Gastrocnemius medialis (tissue), 4 donors: ENCODE measurements around the gene IFNB1.

Source experiments
- POLR2A ChIP-seq, 2 donors: fragments of 450-650 bp; IDR thresholded peaks; one replicate each; pipeline ENCODE4 v1.6.1; 2017; ENCODE audit warnings: antibody characterized with exemption in 2 of 2, mild to moderate bottlenecking in 2 of 2, moderate library complexity in 2 of 2
- TF ChIP-seq, protein P1 (sequence below), 5 experiments: fragments of 450-650 bp in 3 of 5; fragments of 200-600 bp in 2 of 5; sonication (generic) in 2 of 5; IDR thresholded peaks in 4 of 5; conservative IDR thresholded peaks in 1 of 5; 1 replicate in 4 of 5; 2 replicates in 1 of 5; pipeline ENCODE4 v1.5.1; 2016 to 2019; ENCODE audit warnings: antibody characterized with exemption in 5 of 5, mild to moderate bottlenecking in 3 of 5, moderate library complexity in 3 of 5

- TF ChIP-seq, protein P1, sequence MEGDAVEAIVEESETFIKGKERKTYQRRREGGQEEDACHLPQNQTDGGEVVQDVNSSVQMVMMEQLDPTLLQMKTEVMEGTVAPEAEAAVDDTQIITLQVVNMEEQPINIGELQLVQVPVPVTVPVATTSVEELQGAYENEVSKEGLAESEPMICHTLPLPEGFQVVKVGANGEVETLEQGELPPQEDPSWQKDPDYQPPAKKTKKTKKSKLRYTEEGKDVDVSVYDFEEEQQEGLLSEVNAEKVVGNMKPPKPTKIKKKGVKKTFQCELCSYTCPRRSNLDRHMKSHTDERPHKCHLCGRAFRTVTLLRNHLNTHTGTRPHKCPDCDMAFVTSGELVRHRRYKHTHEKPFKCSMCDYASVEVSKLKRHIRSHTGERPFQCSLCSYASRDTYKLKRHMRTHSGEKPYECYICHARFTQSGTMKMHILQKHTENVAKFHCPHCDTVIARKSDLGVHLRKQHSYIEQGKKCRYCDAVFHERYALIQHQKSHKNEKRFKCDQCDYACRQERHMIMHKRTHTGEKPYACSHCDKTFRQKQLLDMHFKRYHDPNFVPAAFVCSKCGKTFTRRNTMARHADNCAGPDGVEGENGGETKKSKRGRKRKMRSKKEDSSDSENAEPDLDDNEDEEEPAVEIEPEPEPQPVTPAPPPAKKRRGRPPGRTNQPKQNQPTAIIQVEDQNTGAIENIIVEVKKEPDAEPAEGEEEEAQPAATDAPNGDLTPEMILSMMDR (IDR thresholded peaks at IDR 0.05 in 4 of 5, conservative IDR thresholded peaks at IDR 0.05 in 1 of 5): no peak
- TF ChIP-seq POLR2A (IDR thresholded peaks at IDR 0.05): no peak
These were observed 3.7 kb upstream of the IFNB1 start for GRCh38 chr9:21081451-21081850.
